Immature natural killer cell (primary cell): ENCODE results near the gene ADAT1. TPM values are rescaled to one million over a fixed set of nuclear protein-coding genes. Genes with fewer than 3 reads are reported as not detected.

ENCODE experiments used
- DNase-seq, 3 donors: peaks; one replicate each; pipeline ENCODE4 v3.0.0; 2022; ENCODE audit warnings: mixed read lengths in 1 of 3
- H3K27ac Mint-ChIP-seq, 6 donors: one replicate each; pipeline ENCODE4 v1.8.0; 2020; ENCODE audit warnings: mixed read lengths in 6 of 6, mild to moderate bottlenecking in 5 of 6, inconsistent platforms in 4 of 6, moderate library complexity in 3 of 6
- H3K27me3 Mint-ChIP-seq, 3 donors: one replicate each; pipeline ENCODE4 v1.8.0; 2020 to 2021; ENCODE audit warnings: low read depth in 3 of 3, mild to moderate bottlenecking in 3 of 3, mixed read lengths in 3 of 3, moderate library complexity in 3 of 3, inconsistent platforms in 1 of 3
- H3K36me3 Mint-ChIP-seq, 3 donors: one replicate each; pipeline ENCODE4 v1.8.0; 2020; ENCODE audit warnings: mixed read lengths in 3 of 3, inconsistent platforms in 2 of 3, mild to moderate bottlenecking in 2 of 3
- H3K4me1 Mint-ChIP-seq, 2 donors: one replicate each; pipeline ENCODE4 v1.8.0; 2020; ENCODE audit warnings: inconsistent platforms in 2 of 2, mild to moderate bottlenecking in 2 of 2, mixed read lengths in 2 of 2, moderate library complexity in 1 of 2
- H3K4me3 Mint-ChIP-seq, 5 donors: one replicate each; pipeline ENCODE4 v1.8.0; 2020; ENCODE audit warnings: mild to moderate bottlenecking in 5 of 5, mixed read lengths in 5 of 5, inconsistent platforms in 3 of 5, moderate library complexity in 3 of 5
- H3K9me3 Mint-ChIP-seq, 6 donors: one replicate each; pipeline ENCODE4 v1.8.0; 2020; ENCODE audit warnings: mild to moderate bottlenecking in 6 of 6, mixed read lengths in 6 of 6, inconsistent platforms in 4 of 6, moderate library complexity in 3 of 6
- polyA plus RNA-seq, 3 donors: library from polyadenylated mRNA; unstranded; fragments of 300-500 nt; fragmentation: Illumina TruSeq; gene quantifications; one replicate each; pipeline ENCODE4 v1.2.3, GENCODE V29; 2021

Gene ADAT1
- polyA plus RNA-seq, 3 donors from 2014 or later = 19.5 to 37.1 (median 34.9) TPM

- Mint-ChIP-seq H3K27me3 (peaks cover 5 to 14% (median 11%) of the 10 kb centered on the region in 3 donors), H3K27ac (no peak overlapping the region), H3K4me1 (peaks cover 12 to 15% of the 10 kb centered on the region in 2 donors), H3K36me3 (no peaks in the 10 kb centered on the region), H3K4me3 (no peak overlapping the region), H3K9me3 (no peaks in the 10 kb centered on the region)
- no peak for DNase-seq
These were observed 63.3 kb downstream of the ADAT1 start for GRCh38 chr16:75559564-75560372.

GRCh38 chr16:75558846-75559401 lies 64.2 kb downstream of the ADAT1 start:
- Mint-ChIP-seq H3K27me3 (peaks cover 5 to 12% (median 10%) of the 10 kb centered on the region in 3 donors), H3K4me3 (no peak overlapping the region)

DNA sequence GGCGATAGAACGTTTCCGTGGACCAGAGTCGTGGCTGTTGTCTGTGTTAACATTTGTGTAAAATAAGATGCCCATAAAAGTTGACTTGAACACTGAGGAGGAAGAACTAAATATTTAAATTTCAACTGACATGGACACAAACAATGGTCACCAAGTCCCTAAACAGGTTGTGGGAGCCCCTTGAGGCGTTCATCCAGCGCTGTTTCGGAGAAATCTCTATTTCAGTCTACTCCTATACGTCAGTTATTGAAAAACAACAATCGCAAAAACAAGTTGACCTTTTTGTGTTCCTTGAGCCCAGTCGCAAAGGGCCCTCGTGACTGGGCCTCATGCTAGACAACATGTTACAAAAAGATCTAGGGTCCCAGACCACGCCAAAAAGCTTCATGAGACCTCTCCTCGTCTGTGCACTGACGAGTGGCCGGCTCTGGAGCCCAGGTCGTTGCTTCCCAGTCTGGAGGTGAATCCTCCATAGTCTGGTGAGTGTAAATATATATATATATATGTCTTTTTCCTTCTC lies 66.6 kb downstream of the ADAT1 start:
- no peaks in the 10 kb centered on the region for H3K9me3 Mint-ChIP-seq
- DNase-seq = no peak
- peaks cover 5 to 10% (median 8%) of the 10 kb centered on the region in 3 donors for H3K27me3 Mint-ChIP-seq
- H3K27ac Mint-ChIP-seq = peak overlapping the region; percentile 76 to 97 (median 89)
- peaks cover 12 to 14% of the 10 kb centered on the region in 2 donors for H3K4me1 Mint-ChIP-seq
- H3K36me3 Mint-ChIP-seq = no peaks in the 10 kb centered on the region
- H3K4me3 Mint-ChIP-seq = peak overlapping the region; percentile 84 to 91 (median 90)

More at GRCh38 chr16:75558846-75559401, 64.2 kb downstream of the ADAT1 start:
- Mint-ChIP-seq H3K4me1 (peaks cover 12 to 14% of the 10 kb centered on the region in 2 donors), H3K27ac (no peak overlapping the region), H3K9me3 (no peaks in the 10 kb centered on the region), H3K36me3 (no peaks in the 10 kb centered on the region)
- DNase-seq = no peak

GRCh38 chr16:75555707-75556430 lies 67.2 kb downstream of the ADAT1 start, which contains the start of gene TMEM231:
TMEM231 (minus strand) TSS chr16:75556252; CDS start chr16:75556209, 43 bp downstream.
- Mint-ChIP-seq H3K9me3 (no peaks in the 10 kb centered on the region), H3K4me3 (peak within 1 kb of the TSS; percentile 84 to 91 (median 90)), H3K27me3 (peaks cover 5 to 9% (median 8%) of the 10 kb centered on the region in 3 donors)

GRCh38 chr16:75555213-75555706 lies 67.8 kb downstream of the ADAT1 start:
- H3K36me3 Mint-ChIP-seq = no peaks in the 10 kb centered on the region
- H3K27ac Mint-ChIP-seq = peak overlapping the region; percentile 9 to 94 (median 81)
- H3K9me3 Mint-ChIP-seq = no peaks in the 10 kb centered on the region

More at GRCh38 chr16:75555707-75556430, 67.2 kb downstream of the ADAT1 start, which contains the start of gene TMEM231:
- peaks cover 12 to 14% of the 10 kb centered on the region in 2 donors for H3K4me1 Mint-ChIP-seq
- peak; percentile 91 to 93 (median 91) for DNase-seq
- H3K36me3 Mint-ChIP-seq = no peaks in the 10 kb centered on the region
- H3K27ac Mint-ChIP-seq = peak within 1 kb of the TSS; percentile 76 to 97 (median 89)

GRCh38 chr16:75552951-75553350 lies 70.1 kb downstream of the ADAT1 start:
- Mint-ChIP-seq H3K9me3 (no peaks in the 10 kb centered on the region), H3K4me3 (no peak overlapping the region), H3K27ac (no peak overlapping the region), H3K36me3 (no peaks in the 10 kb centered on the region), H3K27me3 (peaks cover 5 to 10% (median 9%) of the 10 kb centered on the region in 3 donors), H3K4me1 (peaks cover 12 to 14% of the 10 kb centered on the region in 2 donors)
- no peak for DNase-seq

More at GRCh38 chr16:75555213-75555706, 67.8 kb downstream of the ADAT1 start:
- peaks cover 12 to 14% of the 10 kb centered on the region in 2 donors for H3K4me1 Mint-ChIP-seq
- peak overlapping the region; percentile 84 to 91 (median 90) for H3K4me3 Mint-ChIP-seq
- H3K27me3 Mint-ChIP-seq = peaks cover 5 to 9% (median 8%) of the 10 kb centered on the region in 3 donors
- peak in 1 of 3 donors; percentile 6 for DNase-seq

DNA sequence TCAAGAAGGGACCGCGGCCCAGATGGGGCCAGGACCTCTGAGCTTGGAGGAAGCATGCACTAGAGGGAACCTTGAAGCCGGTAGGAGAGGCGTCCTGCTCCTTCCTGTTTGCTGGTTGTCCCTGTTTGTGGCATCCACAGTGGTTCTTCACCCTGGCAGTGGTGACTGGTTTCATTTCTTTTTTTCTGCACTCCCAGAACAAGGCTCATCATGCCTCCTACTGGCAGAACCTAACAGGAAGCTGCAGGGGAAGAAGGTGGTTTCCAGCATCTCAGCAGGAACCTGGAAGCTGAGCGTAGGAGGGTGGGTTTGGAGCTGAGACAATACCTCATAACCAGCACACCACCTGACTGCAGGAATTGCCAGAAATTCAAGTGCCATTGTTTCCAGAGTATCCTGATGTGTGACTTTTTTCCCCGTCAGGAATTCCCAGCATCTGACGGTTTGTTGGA lies 72.8 kb downstream of the ADAT1 start:
- no peaks in the 10 kb centered on the region for H3K36me3 Mint-ChIP-seq
- H3K9me3 Mint-ChIP-seq = no peaks in the 10 kb centered on the region
- no peak overlapping the region for H3K27ac Mint-ChIP-seq
- peaks cover 1 to 10% (median 5%) of the 10 kb centered on the region in 3 donors for H3K27me3 Mint-ChIP-seq
- peaks cover 2% of the 10 kb centered on the region in 2 donors for H3K4me1 Mint-ChIP-seq
- DNase-seq = no peak
- H3K4me3 Mint-ChIP-seq = no peak overlapping the region

Other genes with a start within 250 kb of the ADAT1 start
- 10 to 100 TPM; 30.9 to 38.8 (median 32.6) TPM for gene CFDP1, start 189.8 kb downstream of the ADAT1 start, polyA plus RNA-seq
- gene TMEM170A, start 158.6 kb downstream of the ADAT1 start, polyA plus RNA-seq = 10 to 100 TPM; 20.0 to 29.5 (median 29.2) TPM
- gene CHST6, start 127.8 kb downstream of the ADAT1 start, polyA plus RNA-seq = not detected
- gene CHST5, start 87.2 kb downstream of the ADAT1 start, polyA plus RNA-seq = not detected
- 1 to 10 TPM in 2 of 3 donors, not detected in 1; 1.3 to 1.5 TPM for gene TMEM231, start 67.0 kb downstream of the ADAT1 start, polyA plus RNA-seq
- 100 to 1,000 TPM; 204 to 272 (median 269) TPM for gene GABARAPL2, start 56.9 kb downstream of the ADAT1 start, polyA plus RNA-seq
- 100 to 1,000 TPM; 147 to 205 (median 181) TPM for gene KARS1, start 24.4 kb upstream of the ADAT1 start, polyA plus RNA-seq
- 100 to 1,000 TPM; 118 to 179 (median 152) TPM for gene TERF2IP, start 24.5 kb upstream of the ADAT1 start, polyA plus RNA-seq
- gene CPHXL2, start 53.7 kb upstream of the ADAT1 start, polyA plus RNA-seq = not detected
- not detected for gene DUXB, start 78.2 kb upstream of the ADAT1 start, polyA plus RNA-seq
- not detected for gene CPHXL, start 103.2 kb upstream of the ADAT1 start, polyA plus RNA-seq